Measurements from ENCODE around the gene CXCL8. TPM values are rescaled to one million over a fixed set of nuclear protein-coding genes. Genes with fewer than 3 reads are reported as not detected.

Gene CXCL8
- polyA plus RNA-seq, 3 donors: 275 to 604 (median 328) TPM

DNA sequence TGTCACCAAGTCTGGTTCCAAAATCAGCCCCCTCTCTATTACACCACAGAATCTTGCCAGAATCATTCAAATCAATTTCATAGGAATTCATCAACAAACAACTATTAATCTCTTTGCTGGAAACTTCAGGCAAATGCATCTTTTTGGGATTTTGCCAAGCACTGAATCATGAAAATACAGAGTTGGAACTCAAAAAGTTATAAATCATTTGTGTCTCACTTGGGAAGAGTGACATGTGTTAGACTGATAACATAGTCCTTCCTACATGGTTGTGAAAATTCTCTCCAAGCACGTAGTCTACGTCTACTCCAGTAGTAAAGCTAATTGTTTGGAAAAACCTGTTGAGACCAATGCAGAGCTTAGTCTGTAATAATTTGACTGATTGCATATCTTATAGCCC, 19.0 kb downstream of the CXCL8 start:
- Mint-ChIP-seq H3K4me3 (no peak overlapping the region), H3K27ac (no peak overlapping the region), H3K9me3 (peaks cover 0 to 2% (median 0%) of the 10 kb centered on the region in 7 donors), H3K36me3 (no peaks in the 10 kb centered on the region), H3K27me3 (ENCODE audit: low read depth in 3 of 3) (peaks cover 0 to 7% (median 0%) of the 10 kb centered on the region in 3 donors), H3K4me1 (peaks cover 40% of the 10 kb centered on the region)
- no peak overlapping the region for H3K4me2 ChIP-seq (replicated peaks; ENCODE audit: extremely low read depth, low read length, poor library complexity, severe bottlenecking)
- no peak for DNase-seq
- H3K79me2 ChIP-seq (ENCODE audit: insufficient read depth, low read length): no peaks in the 10 kb centered on the region
- no peak overlapping the region for H3K4me3 ChIP-seq (replicated peaks in 1 of 3; ENCODE audit: low read depth in 2 of 3, low read length in 3 of 3)
- H4K20me1 ChIP-seq (ENCODE audit: insufficient read depth, low read length): no peaks in the 10 kb centered on the region
- H3K4me1 ChIP-seq (ENCODE audit: control insufficient read depth in 1 of 2, insufficient read depth in 2 of 2, low read length in 2 of 2): peaks cover 39 to 47% of the 10 kb centered on the region in 2 donors
- TF ChIP-seq, protein P1, sequence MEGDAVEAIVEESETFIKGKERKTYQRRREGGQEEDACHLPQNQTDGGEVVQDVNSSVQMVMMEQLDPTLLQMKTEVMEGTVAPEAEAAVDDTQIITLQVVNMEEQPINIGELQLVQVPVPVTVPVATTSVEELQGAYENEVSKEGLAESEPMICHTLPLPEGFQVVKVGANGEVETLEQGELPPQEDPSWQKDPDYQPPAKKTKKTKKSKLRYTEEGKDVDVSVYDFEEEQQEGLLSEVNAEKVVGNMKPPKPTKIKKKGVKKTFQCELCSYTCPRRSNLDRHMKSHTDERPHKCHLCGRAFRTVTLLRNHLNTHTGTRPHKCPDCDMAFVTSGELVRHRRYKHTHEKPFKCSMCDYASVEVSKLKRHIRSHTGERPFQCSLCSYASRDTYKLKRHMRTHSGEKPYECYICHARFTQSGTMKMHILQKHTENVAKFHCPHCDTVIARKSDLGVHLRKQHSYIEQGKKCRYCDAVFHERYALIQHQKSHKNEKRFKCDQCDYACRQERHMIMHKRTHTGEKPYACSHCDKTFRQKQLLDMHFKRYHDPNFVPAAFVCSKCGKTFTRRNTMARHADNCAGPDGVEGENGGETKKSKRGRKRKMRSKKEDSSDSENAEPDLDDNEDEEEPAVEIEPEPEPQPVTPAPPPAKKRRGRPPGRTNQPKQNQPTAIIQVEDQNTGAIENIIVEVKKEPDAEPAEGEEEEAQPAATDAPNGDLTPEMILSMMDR (IDR thresholded peaks at IDR 0.05): no peak
- H3K9ac ChIP-seq (ENCODE audit: insufficient read depth, low read length, poor library complexity, severe bottlenecking): no peak overlapping the region
- no peaks in the 10 kb centered on the region for H3K27me3 ChIP-seq (ENCODE audit: control insufficient read depth in 2 of 2, insufficient read depth in 2 of 2, low read length in 2 of 2)
- no peak overlapping the region for H3K27ac ChIP-seq (ENCODE audit: low read depth in 1 of 2, low read length in 2 of 2)
- H3K9me3 ChIP-seq (replicated peaks in 1 of 2; ENCODE audit: control insufficient read depth in 1 of 2, insufficient read depth in 1 of 2, low read length in 2 of 2): no peaks in the 10 kb centered on the region
- no CpG with 5 or more reads among the region's 2 CpGs for WGBS (ENCODE audit: insufficient coverage)
- intact Hi-C loops (cut with micrococcal nuclease): no loop called here
- H3K36me3 ChIP-seq (replicated peaks in 1 of 2; ENCODE audit: control insufficient read depth in 1 of 2, insufficient read depth in 2 of 2, low read length in 2 of 2): no peaks in the 10 kb centered on the region
- no peak overlapping the region for H2AFZ ChIP-seq (ENCODE audit: insufficient read depth, low read depth, low read length, poor library complexity, severe bottlenecking)

DNA sequence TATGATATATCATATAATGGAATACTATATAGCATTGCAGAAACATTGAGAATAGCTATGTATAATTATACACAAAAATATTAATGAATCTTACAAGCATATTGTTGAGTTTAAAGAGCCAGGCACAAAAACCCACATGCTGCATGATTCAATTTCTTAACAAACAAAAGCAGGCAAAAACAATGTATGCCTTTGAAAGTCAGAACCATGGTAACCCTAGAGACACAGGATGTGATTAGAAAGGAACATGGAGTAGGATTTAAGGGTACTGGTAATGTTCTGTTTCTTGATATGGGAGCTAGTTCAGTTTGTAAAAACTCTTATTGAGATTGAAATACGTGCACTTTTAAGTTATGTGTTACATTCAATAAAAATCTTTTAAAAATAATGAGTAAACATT, 21.5 kb downstream of the CXCL8 start:
- Histone ChIP-seq H3K27me3 (ENCODE audit: control insufficient read depth in 2 of 2, insufficient read depth in 2 of 2, low read length in 2 of 2) (no peaks in the 10 kb centered on the region), H3K4me2 (replicated peaks; ENCODE audit: extremely low read depth, low read length, poor library complexity, severe bottlenecking) (no peak overlapping the region), H3K4me3 (replicated peaks in 1 of 3; ENCODE audit: low read depth in 2 of 3, low read length in 3 of 3) (no peak overlapping the region), H3K9ac (ENCODE audit: insufficient read depth, low read length, poor library complexity, severe bottlenecking) (no peak overlapping the region), H3K79me2 (ENCODE audit: insufficient read depth, low read length) (no peaks in the 10 kb centered on the region), H4K20me1 (ENCODE audit: insufficient read depth, low read length) (no peaks in the 10 kb centered on the region), H3K9me3 (replicated peaks in 1 of 2; ENCODE audit: control insufficient read depth in 1 of 2, insufficient read depth in 1 of 2, low read length in 2 of 2) (no peaks in the 10 kb centered on the region), H3K4me1 (ENCODE audit: control insufficient read depth in 1 of 2, insufficient read depth in 2 of 2, low read length in 2 of 2) (peaks cover 39 to 47% of the 10 kb centered on the region in 2 donors), H3K36me3 (replicated peaks in 1 of 2; ENCODE audit: control insufficient read depth in 1 of 2, insufficient read depth in 2 of 2, low read length in 2 of 2) (no peaks in the 10 kb centered on the region), H3K27ac (ENCODE audit: low read depth in 1 of 2, low read length in 2 of 2) (no peak overlapping the region), H2AFZ (ENCODE audit: insufficient read depth, low read depth, low read length, poor library complexity, severe bottlenecking) (no peak overlapping the region)
- Mint-ChIP-seq H3K36me3 (no peaks in the 10 kb centered on the region), H3K27ac (peak overlapping the region in 2 of 7 donors; percentile 28 to 59), H3K27me3 (ENCODE audit: low read depth in 3 of 3) (peaks cover 0 to 7% (median 0%) of the 10 kb centered on the region in 3 donors), H3K4me1 (peaks cover 40% of the 10 kb centered on the region), H3K9me3 (peaks cover 0 to 5% (median 2%) of the 10 kb centered on the region in 7 donors), H3K4me3 (no peak overlapping the region)
- intact Hi-C loops (cut with micrococcal nuclease): no loop called here
- TF ChIP-seq, protein P1 (IDR thresholded peaks at IDR 0.05): no peak
- no peak for DNase-seq
- WGBS (ENCODE audit: insufficient coverage): no CpG with 5 or more reads among the region's 1 CpG

Measured in CD14-positive monocyte (primary cell).